HepG2 (cell line): ENCODE measurements around the gene FAIM2. TPM values are rescaled to one million over a fixed set of nuclear protein-coding genes. Genes with fewer than 3 reads are reported as not detected.

Experiments
- ATAC-seq: fragments of 200-7000 bp; cut with Tn5 transposase; 3 replicates; pipeline ENCODE4 v1.9.1; 2020; ENCODE audit warnings: mild to moderate bottlenecking, moderate library complexity
- BruUV-seq: library from RNA; stranded (reverse); fragments of 400-500 nt; replicated peaks from 2 replicates; lab custom pipeline; 2021; lab: Mats Ljungman, UMichigan
- CTCF ChIA-PET: fragments of 300-600 bp; formaldehyde crosslinking; extraction: SDS; loops from one replicate; lab custom pipeline; 2021; ENCODE audit warnings: low total read pairs, inconsistent platforms, low intra/inter-chr PET ratio; lab: Yijun Ruan, JAX
- POLR2A ChIA-PET: fragments of 350-600 bp; sonication (Branson Sonifier 250); formaldehyde crosslinking; loops from one replicate; lab custom pipeline; 2020; ENCODE audit warnings: antibody characterized with exemption, inconsistent platforms; lab: Yijun Ruan, JAX
- DNase-seq: peaks from one replicate; pipeline ENCODE4 v3.0.0-alpha.2; 2015; ENCODE audit warnings: low spot score
- FAIRE-seq: peaks from 3 replicates; lab custom pipeline; 2011; peaks lifted over from hg19 to GRCh38; lab: Jason Lieb, UNC
- H2AFZ ChIP-seq: one replicate; pipeline ENCODE4 v1.6.1; 2011; ENCODE audit warnings: low read length, inconsistent platforms
- H3K27ac ChIP-seq: fragments of 300-600 bp; 3 replicates; pipeline ENCODE4 v1.8.0; 2011; ENCODE audit warnings: mixed run types, mild to moderate bottlenecking, mixed read lengths, low read length, inconsistent platforms; ENCODE audit not compliant: insufficient read depth; ENCODE audit errors: extremely low read length
- H3K27me3 ChIP-seq, 2 experiments: fragments of 200-600 bp in 1 of 2; 2 replicates in 1 of 2; 3 replicates in 1 of 2; pipeline versions ENCODE4 v1.6.0 to v1.8.0; 2011; ENCODE audit warnings: low read length in 2 of 2, mild to moderate bottlenecking in 2 of 2, moderate library complexity in 2 of 2, inconsistent platforms in 1 of 2; ENCODE audit not compliant: insufficient read depth in 2 of 2, control insufficient read depth in 1 of 2
- H3K36me3 ChIP-seq, 2 experiments: fragments of 200-600 bp in 1 of 2; replicated peaks in 1 of 2; 2 replicates in 1 of 2; 3 replicates in 1 of 2; pipeline versions ENCODE4 v1.5.1 to v1.8.0; 2011; ENCODE audit warnings: low read length in 2 of 2, inconsistent platforms in 1 of 2; ENCODE audit not compliant: insufficient read depth in 2 of 2, control insufficient read depth in 1 of 2
- H3K4me1 ChIP-seq: 2 replicates; pipeline ENCODE4 v1.5.1; 2012; ENCODE audit warnings: low read length, inconsistent platforms; ENCODE audit not compliant: insufficient read depth
- H3K4me2 ChIP-seq: 2 replicates; pipeline ENCODE4 v1.6.0; 2011; ENCODE audit warnings: low read depth, low read length, inconsistent platforms
- H3K4me3 ChIP-seq, 3 experiments: fragments of 200-600 bp in 1 of 3; sonication (generic), shearing (Covaris generic) in 1 of 3; replicated peaks in 1 of 3; 2 replicates each; pipeline ENCODE4 v1.5.1; 2011 to 2016; ENCODE audit warnings: low read length in 3 of 3, inconsistent platforms in 2 of 3, low read depth in 2 of 3, mild to moderate bottlenecking in 2 of 3, control low read depth in 1 of 3, mixed read lengths in 1 of 3; ENCODE audit not compliant: insufficient read depth in 1 of 3
- H3K79me2 ChIP-seq: one replicate; pipeline ENCODE4 v1.6.1; 2011; ENCODE audit warnings: low read length, inconsistent platforms; ENCODE audit not compliant: insufficient read depth
- H3K9ac ChIP-seq: 2 replicates; pipeline ENCODE4 v1.6.0; 2011; ENCODE audit warnings: mild to moderate bottlenecking, low read depth, low read length, inconsistent platforms; ENCODE audit not compliant: insufficient read depth
- H3K9me3 ChIP-seq: 2 replicates; pipeline ENCODE4 v1.5.1; 2012; ENCODE audit warnings: mild to moderate bottlenecking, low read length
- H4K20me1 ChIP-seq: 2 replicates; pipeline ENCODE4 v1.6.0; 2011; ENCODE audit warnings: inconsistent platforms, mild to moderate bottlenecking, low read length, moderate library complexity; ENCODE audit not compliant: insufficient read depth
- CEBPG ChIP-seq: IDR thresholded peaks from 2 replicates; pipeline ENCODE4 v1.6.1; 2016
- E2F5 ChIP-seq: sonication (generic); formaldehyde crosslinking; conservative IDR thresholded peaks from 2 replicates; pipeline ENCODE4 v1.4.0; 2020; ENCODE audit warnings: missing genetic modification reagents
- JARID2 ChIP-seq: sonication (generic); formaldehyde crosslinking; IDR thresholded peaks from 2 replicates; pipeline ENCODE4 v1.8.1; 2023; ENCODE audit warnings: missing genetic modification reagents, inconsistent platforms; ENCODE audit not compliant: insufficient replicate concordance
- MIER3 ChIP-seq: IDR thresholded peaks from 2 replicates; pipeline ENCODE4 v1.6.1; 2016; ENCODE audit warnings: missing compliant biosample characterization, borderline replicate concordance
- NR2F2 ChIP-seq: IDR thresholded peaks from 2 replicates; pipeline ENCODE4 v1.6.1; 2012; ENCODE audit warnings: low read depth, inconsistent platforms, borderline replicate concordance
- SATB2 ChIP-seq: sonication (generic); formaldehyde crosslinking; IDR thresholded peaks from 2 replicates; pipeline ENCODE4 v1.5.0; 2020; ENCODE audit warnings: missing genetic modification reagents
- SIN3A ChIP-seq: IDR thresholded peaks from 2 replicates; pipeline ENCODE4 v1.6.1; 2011; ENCODE audit warnings: low read depth, mild to moderate bottlenecking, control low read depth, low read length, borderline replicate concordance
- TCF7L2 ChIP-seq: IDR thresholded peaks from 2 replicates; pipeline ENCODE4 v1.6.1; 2011; ENCODE audit warnings: mild to moderate bottlenecking, low read depth, low read length, moderate library complexity
- ZFP90 ChIP-seq: sonication (generic); formaldehyde crosslinking; IDR thresholded peaks from 2 replicates; pipeline ENCODE4 v1.8.0; 2022; ENCODE audit warnings: missing genetic modification reagents, mild to moderate bottlenecking, inconsistent platforms, borderline replicate concordance
- ZNF205 ChIP-seq: IDR thresholded peaks from 2 replicates; pipeline ENCODE4 v1.6.1; 2018; ENCODE audit warnings: missing biosample characterization, missing genetic modification reagents
- ZNF329 ChIP-seq: sonication (generic); formaldehyde crosslinking; IDR thresholded peaks from 2 replicates; pipeline ENCODE4 v1.9.0; 2021; ENCODE audit warnings: low read depth, mild to moderate bottlenecking, missing genetic modification reagents
- ZNF441 ChIP-seq: sonication (generic); formaldehyde crosslinking; IDR thresholded peaks from 2 replicates; pipeline ENCODE4 v1.7.0; 2021; ENCODE audit warnings: missing genetic modification reagents, borderline replicate concordance
- ZNF607 ChIP-seq: sonication (generic); formaldehyde crosslinking; IDR thresholded peaks from 2 replicates; pipeline ENCODE4 v1.5.1; 2020; ENCODE audit warnings: missing genetic modification reagents, mild to moderate bottlenecking, borderline replicate concordance
- WGBS: methylation state at CpG from one replicate; pipeline ENCODE4 v1.1.6; 2017; ENCODE audit warnings: low lambda C conversion rate; 5-methylcytosine and 5-hydroxymethylcytosine counted together
- in situ Hi-C: cut with HindIII; loops from 2 replicates; pipeline ENCODE4 v1.10.0; 2017; ENCODE audit warnings: low pct_unique_long_range_greater_than_20kb; ENCODE audit not compliant: extremely low pct_ligation_motif_present
- intact Hi-C: fragments of 100-400 bp; cut with micrococcal nuclease; formaldehyde crosslinking; loops from one replicate; pipeline ENCODE4 v1.10.0; 2022; ENCODE audit not compliant: unreplicated experiment
- polyA plus RNA-seq, 8 experiments: library from polyadenylated mRNA; depleted of rRNA in 3 of 8; stranded (reverse) in 7 of 8; unstranded in 1 of 8; fragments of >200 nt; fragmentation: Illumina TruSeq in 4 of 8; extraction: Trizol in 4 of 8; gene quantifications; 2 replicates each; pipeline versions ENCODE4 v1.2.1 to v1.2.3, GENCODE V29; 2011 to 2016; ENCODE audit warnings: low read depth in 4 of 8, missing spikeins in 1 of 8, mixed read lengths in 1 of 8; ENCODE audit not compliant: insufficient read depth in 1 of 8
- total RNA-seq, 5 experiments: library from RNA; depleted of rRNA; stranded (reverse); fragments of >200 nt; fragmentation: Illumina TruSeq; extraction: Trizol; gene quantifications; 2 replicates each; pipeline ENCODE4 v1.2.3, GENCODE V29; 2016; ENCODE audit warnings: low read depth in 1 of 5

The FAIM2 gene
- total and polyA plus RNA-seq, 2 of the 13 experiments (the other 11 are each of a cell fraction or from before 2014, with no cell fraction given): not detected

DNA sequence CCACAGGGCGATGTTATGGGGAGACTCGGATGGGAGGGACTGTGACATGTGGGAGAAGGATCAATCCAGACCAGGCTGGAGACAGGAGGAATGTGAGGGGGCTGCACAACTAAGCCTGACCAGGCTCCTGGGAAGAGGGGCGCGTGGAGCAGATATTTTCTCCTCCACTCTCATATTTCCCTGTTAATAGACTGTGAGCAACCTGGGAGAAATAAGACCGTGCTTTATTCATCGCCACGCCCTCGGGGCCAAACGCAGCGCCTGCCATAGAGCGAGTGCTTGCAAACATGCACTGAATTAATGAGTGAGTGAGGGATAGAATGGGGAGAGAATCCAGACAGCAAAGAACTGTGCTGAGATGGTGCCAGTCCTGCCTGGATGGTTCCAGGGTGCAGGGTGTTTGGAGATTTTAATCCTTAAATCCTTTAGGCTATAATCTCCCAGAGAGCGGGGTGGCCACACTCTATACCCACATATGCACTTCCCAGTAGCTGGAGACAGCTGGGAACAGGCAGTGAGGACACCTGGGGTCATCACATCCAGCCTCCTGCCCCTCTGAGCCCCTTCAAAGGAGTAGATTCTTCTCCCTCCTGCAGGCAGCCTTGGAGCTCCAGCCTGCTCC lies 13.6 kb upstream of the FAIM2 start:
- no peaks in the 10 kb centered on the region for H4K20me1 ChIP-seq
- H3K9me3 ChIP-seq: no peaks in the 10 kb centered on the region
- no peaks in the 10 kb centered on the region for H3K4me1 ChIP-seq
- peaks cover 4 to 5% of the 10 kb centered on the region in 2 experiments; a peak in 3 of 5 replicates for H3K27me3 ChIP-seq
- no peak overlapping the region for H2AFZ ChIP-seq
- no TSS peak for BruUV-seq
- CTCF ChIA-PET: no interaction called here
- DNase-seq (no peak), ATAC-seq (no peak), FAIRE-seq (no peak)
- H3K27ac ChIP-seq: no peak overlapping the region
- intact Hi-C loops (no loop called here), in situ Hi-C loops (no loop called here)
- no peaks in the 10 kb centered on the region for H3K79me2 ChIP-seq
- no peak overlapping the region for H3K9ac ChIP-seq
- POLR2A ChIA-PET: interaction anchor here (0.7 kb wide), 1 partner anchor 586 kb away, joined by 3 read pairs; no protein-coding TSS in a partner anchor
- no peak for TF ChIP-seq E2F5
- no peak for TF ChIP-seq SIN3A
- TF ChIP-seq ZNF607 (CRISPR knock-in tag): no peak
- TF ChIP-seq MIER3: no peak
- no peak for TF ChIP-seq ZNF329 (CRISPR knock-in tag)
- no peak for TF ChIP-seq ZNF441 (CRISPR knock-in tag)
- no peak for TF ChIP-seq ZNF205 (CRISPR knock-in tag)
- no peak for TF ChIP-seq SATB2 (CRISPR knock-in tag)
- TF ChIP-seq JARID2 (CRISPR knock-in tag): no peak
- no peak for TF ChIP-seq TCF7L2
- no peak for TF ChIP-seq NR2F2
- TF ChIP-seq ZFP90 (CRISPR knock-in tag): no peak
- no peak for TF ChIP-seq CEBPG (CRISPR knock-in tag)
- WGBS: 30% methylated on average over 12 of the region's 12 CpGs
- H3K4me3 ChIP-seq: no peak overlapping the region
- H3K36me3 ChIP-seq: no peaks in the 10 kb centered on the region
- no peak overlapping the region for H3K4me2 ChIP-seq
